Type B pancreatic cell (in vitro differentiated cells): ENCODE data around the gene FMO2. TPM values are rescaled to one million over a fixed set of nuclear protein-coding genes. Genes with fewer than 3 reads are reported as not detected.

Source experiments
- DNase-seq: peaks from one replicate; pipeline ENCODE4 v3.0.0; 2021; ENCODE audit warnings: mixed read lengths; ENCODE audit not compliant: unreplicated experiment; ENCODE audit errors: extremely low spot score
- H3K27ac Mint-ChIP-seq: 2 replicates; pipeline ENCODE4 v1.8.0; 2021; ENCODE audit warnings: mild to moderate bottlenecking, mixed read lengths
- H3K27me3 Mint-ChIP-seq: 2 replicates; pipeline ENCODE4 v1.8.0; 2021; ENCODE audit warnings: mixed read lengths
- H3K36me3 Mint-ChIP-seq: 2 replicates; pipeline ENCODE4 v1.8.0; 2021; ENCODE audit warnings: mixed read lengths
- H3K4me1 Mint-ChIP-seq: one replicate; pipeline ENCODE4 v1.8.0; 2021; ENCODE audit warnings: mixed read lengths; ENCODE audit not compliant: unreplicated experiment
- H3K4me3 Mint-ChIP-seq: 2 replicates; pipeline ENCODE4 v1.8.0; 2021; ENCODE audit warnings: mild to moderate bottlenecking, mixed read lengths
- H3K9me3 Mint-ChIP-seq: 2 replicates; pipeline ENCODE4 v1.8.0; 2021; ENCODE audit warnings: mixed read lengths
- CTCF ChIP-seq: fragments of 200-600 bp; sonication (generic); conservative IDR thresholded peaks from 2 replicates; pipeline ENCODE4 v1.5.0; 2021; ENCODE audit warnings: antibody characterized with exemption, mild to moderate bottlenecking
- total RNA-seq: library from RNA; stranded (reverse); gene quantifications from 2 replicates; pipeline ENCODE4 v1.2.1, GENCODE V29; 2021; ENCODE audit warnings: low replicate concordance

FMO2 gene
- total RNA-seq, 1 donor from 2014 or later = 0.60 TPM

GRCh38 chr1:171217658-171218443, 32.8 kb downstream of the FMO2 start:
- Mint-ChIP-seq H3K27ac (no peak overlapping the region), H3K4me3 (no peak overlapping the region), H3K27me3 (no peaks in the 10 kb centered on the region), H3K36me3 (no peaks in the 10 kb centered on the region), H3K4me1 (peaks cover 33% of the 10 kb centered on the region), H3K9me3 (no peaks in the 10 kb centered on the region)
- TF ChIP-seq CTCF = no peak
- DNase-seq = no peak

DNA sequence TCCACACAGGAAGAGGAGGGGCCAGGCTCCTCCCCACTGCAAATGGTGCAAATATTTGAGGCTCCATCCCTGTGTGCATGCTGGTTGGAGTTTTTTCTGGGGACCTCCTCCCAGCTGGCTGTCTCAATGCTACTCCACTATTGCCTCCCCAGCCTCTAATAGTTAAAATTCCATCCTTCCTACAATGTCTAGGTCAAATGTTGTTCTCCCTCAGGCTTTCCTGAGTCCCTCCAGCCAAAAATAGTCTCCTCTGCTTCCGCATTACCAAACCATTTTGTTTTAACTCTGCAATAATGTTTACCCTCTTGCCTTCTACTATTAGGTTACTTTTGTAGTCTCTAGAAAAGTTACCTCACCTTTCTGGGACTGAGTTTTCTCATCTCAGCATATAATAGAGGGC, 33.6 kb downstream of the FMO2 start:
- TF ChIP-seq CTCF = no peak

GRCh38 chr1:171219346-171220080, 34.4 kb downstream of the FMO2 start:
- peak overlapping the region; percentile 24 for H3K27ac Mint-ChIP-seq

More for the DNA sequence above, 33.6 kb downstream of the FMO2 start:
- H3K4me3 Mint-ChIP-seq = no peak overlapping the region
- no peaks in the 10 kb centered on the region for H3K9me3 Mint-ChIP-seq
- H3K36me3 Mint-ChIP-seq = no peaks in the 10 kb centered on the region
- H3K4me1 Mint-ChIP-seq = peaks cover 40% of the 10 kb centered on the region
- no peak for DNase-seq
- no peak overlapping the region for H3K27ac Mint-ChIP-seq
- no peaks in the 10 kb centered on the region for H3K27me3 Mint-ChIP-seq

GRCh38 chr1:171220081-171220420, 35.0 kb downstream of the FMO2 start:
- DNase-seq = no peak
- H3K4me1 Mint-ChIP-seq = peaks cover 39% of the 10 kb centered on the region
- H3K4me3 Mint-ChIP-seq = peak overlapping the region; percentile 77
- H3K27me3 Mint-ChIP-seq = no peaks in the 10 kb centered on the region
- no peaks in the 10 kb centered on the region for H3K9me3 Mint-ChIP-seq
- TF ChIP-seq CTCF = no peak
- peak overlapping the region; percentile 24 for H3K27ac Mint-ChIP-seq
- no peaks in the 10 kb centered on the region for H3K36me3 Mint-ChIP-seq

More at GRCh38 chr1:171219346-171220080, 34.4 kb downstream of the FMO2 start:
- Mint-ChIP-seq H3K9me3 (no peaks in the 10 kb centered on the region), H3K27me3 (no peaks in the 10 kb centered on the region), H3K4me1 (peaks cover 39% of the 10 kb centered on the region), H3K36me3 (no peaks in the 10 kb centered on the region), H3K4me3 (peak overlapping the region; percentile 77)
- no peak for TF ChIP-seq CTCF
- DNase-seq = no peak

- Mint-ChIP-seq H3K9me3 (no peaks in the 10 kb centered on the region), H3K27me3 (no peaks in the 10 kb centered on the region), H3K36me3 (no peaks in the 10 kb centered on the region), H3K4me1 (peaks cover 39% of the 10 kb centered on the region), H3K4me3 (peak overlapping the region; percentile 77), H3K27ac (peak overlapping the region; percentile 62)
- peak; percentile 39 for TF ChIP-seq CTCF
- no peak for DNase-seq
Observed at GRCh38 chr1:171220581-171221054, 35.5 kb downstream of the FMO2 start.
